Mesendoderm (in vitro differentiated cells): Measurements from ENCODE around the gene GLI3.

Source experiments
- DNase-seq: peaks from one replicate; pipeline ENCODE4 v3.0.0; 2013
- H2AK5ac ChIP-seq: 2 replicates; pipeline ENCODE4 v1.6.1; 2013; ENCODE audit warnings: low read length, inconsistent platforms
- H2BK120ac ChIP-seq: 2 replicates; pipeline ENCODE4 v1.6.1; 2013; ENCODE audit warnings: low read depth, mild to moderate bottlenecking, low read length, moderate library complexity, mixed read lengths
- H2BK15ac ChIP-seq: replicated peaks from 2 replicates; pipeline ENCODE4 v1.6.1; 2013; ENCODE audit warnings: low read depth, mild to moderate bottlenecking, moderate library complexity
- H2BK5ac ChIP-seq: 2 replicates; pipeline ENCODE4 v1.6.1; 2013; ENCODE audit warnings: low read length, inconsistent platforms
- H3K18ac ChIP-seq: 2 replicates; pipeline ENCODE4 v1.6.1; 2013; ENCODE audit warnings: mild to moderate bottlenecking, low read length, mixed read lengths
- H3K23ac ChIP-seq: one replicate; pipeline ENCODE4 v1.6.1; 2013; ENCODE audit warnings: low read length
- H3K27ac ChIP-seq: 2 replicates; pipeline ENCODE4 v1.5.1; 2013; ENCODE audit warnings: low read depth, mild to moderate bottlenecking, inconsistent platforms, low read length, moderate library complexity
- H3K27me3 ChIP-seq: 2 replicates; pipeline ENCODE4 v1.6.1; 2013; ENCODE audit warnings: low read length, control low read depth, mild to moderate bottlenecking, inconsistent platforms; ENCODE audit not compliant: insufficient read depth, poor library complexity
- H3K36me3 ChIP-seq: 2 replicates; pipeline ENCODE4 v1.6.1; 2013; ENCODE audit warnings: low read length, inconsistent platforms; ENCODE audit not compliant: control insufficient read depth, insufficient read depth
- H3K4ac ChIP-seq: one replicate; pipeline ENCODE4 v1.6.1; 2013; ENCODE audit warnings: low read depth, mild to moderate bottlenecking, low read length, moderate library complexity
- H3K4me1 ChIP-seq: 2 replicates; pipeline ENCODE4 v1.6.1; 2013; ENCODE audit warnings: low read depth, low read length, inconsistent platforms; ENCODE audit not compliant: control insufficient read depth
- H3K4me2 ChIP-seq: 2 replicates; pipeline ENCODE4 v1.6.1; 2013; ENCODE audit warnings: low read length
- H3K4me3 ChIP-seq: 2 replicates; pipeline ENCODE4 v1.5.1; 2013; ENCODE audit warnings: mild to moderate bottlenecking, low read length
- H3K56ac ChIP-seq: one replicate; pipeline ENCODE4 v1.6.1; 2013; ENCODE audit warnings: low read length
- H3K79me1 ChIP-seq: 2 replicates; pipeline ENCODE4 v1.6.1; 2013; ENCODE audit warnings: low read length, inconsistent platforms
- H3K79me2 ChIP-seq: 2 replicates; pipeline ENCODE4 v1.6.1; 2013; ENCODE audit warnings: mild to moderate bottlenecking, low read length; ENCODE audit not compliant: control insufficient read depth, insufficient read depth
- H3K9ac ChIP-seq: 2 replicates; pipeline ENCODE4 v1.6.1; 2013; ENCODE audit warnings: low read length, inconsistent platforms
- H4K5ac ChIP-seq: one replicate; pipeline ENCODE4 v1.6.1; 2013; ENCODE audit warnings: low read length
- H4K8ac ChIP-seq: one replicate; pipeline ENCODE4 v1.6.1; 2013; ENCODE audit warnings: low read depth, mild to moderate bottlenecking, control low read depth, low read length, moderate library complexity
- WGBS: extraction: QIAGEN DNeasy Blood & Tissue Kit; methylation state at CpG from one replicate; pipeline ENCODE4 v1.1.7; 2013; ENCODE audit warnings: low lambda C conversion rate, missing lambda C conversion rate; ENCODE audit not compliant: insufficient coverage; ENCODE audit errors: extremely low coverage; 5-methylcytosine and 5-hydroxymethylcytosine counted together

GLI3 gene

DNA sequence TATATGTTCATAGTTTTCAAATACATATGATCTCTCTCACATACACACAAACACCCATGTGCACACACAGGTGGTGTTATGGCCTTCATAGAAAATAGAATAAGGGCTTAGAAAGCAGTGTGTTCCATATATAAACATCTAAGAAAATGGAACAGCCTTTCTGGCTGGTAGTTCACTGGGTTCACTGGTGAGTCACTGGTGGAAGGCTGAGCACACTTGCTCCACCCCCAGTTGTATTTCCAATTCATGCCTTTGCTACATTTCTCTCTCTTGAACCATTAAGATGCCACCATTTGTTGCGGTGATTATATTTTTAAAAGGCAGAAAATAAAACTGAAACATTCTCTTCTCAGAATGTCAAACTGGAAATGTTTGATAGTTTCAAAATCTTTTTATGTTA lies 252.1 kb downstream of the GLI3 start:
- no peak overlapping the region for H2BK120ac ChIP-seq
- WGBS: no CpG with 5 or more reads among the region's 1 CpG
- no peak overlapping the region for H4K8ac ChIP-seq
- no peaks in the 10 kb centered on the region for H3K79me2 ChIP-seq
- H3K4ac ChIP-seq: no peak overlapping the region
- no peak overlapping the region for H3K9ac ChIP-seq
- H3K27me3 ChIP-seq: no peaks in the 10 kb centered on the region
- H2AK5ac ChIP-seq: no peak overlapping the region
- H3K79me1 ChIP-seq: no peaks in the 10 kb centered on the region
- H3K18ac ChIP-seq: no peak overlapping the region
- no peaks in the 10 kb centered on the region for H3K4me1 ChIP-seq
- H3K56ac ChIP-seq: no peak overlapping the region
- no peak overlapping the region for H3K27ac ChIP-seq
- H3K4me3 ChIP-seq: no peak overlapping the region
- no peak overlapping the region for H3K23ac ChIP-seq
- H3K4me2 ChIP-seq: no peak overlapping the region
- H3K36me3 ChIP-seq: no peaks in the 10 kb centered on the region
- no peak overlapping the region for H2BK15ac ChIP-seq
- no peak for DNase-seq
- no peak overlapping the region for H4K5ac ChIP-seq
- H2BK5ac ChIP-seq: no peak overlapping the region

DNA sequence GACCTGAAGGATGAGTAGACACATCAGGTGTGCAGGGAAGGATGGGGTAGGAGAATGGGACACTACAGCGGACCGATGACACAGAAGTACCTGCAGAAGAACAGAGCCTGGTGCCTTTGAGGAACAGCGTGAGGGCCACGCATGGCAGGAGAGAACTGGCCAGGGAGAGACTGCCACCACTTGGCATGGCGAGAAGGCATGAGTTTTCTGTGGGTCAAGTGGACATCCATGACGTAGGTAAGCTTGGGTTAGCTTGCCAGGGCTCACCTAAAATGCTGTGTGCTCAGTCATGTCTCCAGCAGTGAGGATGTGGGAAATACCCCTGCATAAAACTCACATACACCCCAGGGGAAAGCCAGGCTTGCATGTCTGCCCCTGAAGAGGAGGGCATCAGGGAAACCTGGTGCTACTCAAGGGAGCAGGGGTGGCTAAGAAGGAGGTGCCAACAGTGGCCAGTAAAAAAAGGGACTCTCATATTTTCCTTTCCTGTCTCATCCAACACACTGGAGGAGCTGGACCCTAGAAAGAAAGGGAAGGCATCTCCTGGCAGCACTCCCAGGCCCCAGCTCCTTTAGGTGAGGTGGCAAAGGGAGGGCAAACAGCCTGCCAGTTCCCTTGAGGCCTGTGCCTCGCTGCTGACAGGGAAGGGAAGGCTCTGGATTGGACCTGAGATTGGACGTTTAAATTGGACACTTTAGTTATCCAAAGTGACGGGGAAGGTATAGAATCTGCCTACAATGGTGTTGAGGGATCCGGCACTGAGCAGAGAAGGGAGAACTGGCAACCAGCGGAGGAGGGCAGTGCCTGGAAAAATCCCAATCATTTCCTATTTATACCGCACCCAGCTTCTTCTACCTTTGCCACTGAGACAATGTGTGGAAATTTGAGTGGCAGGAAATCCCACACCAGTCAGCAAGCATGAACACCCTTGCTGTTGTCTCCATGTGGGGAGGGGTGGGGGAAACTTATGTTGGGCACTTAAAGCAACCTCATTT lies 255.7 kb downstream of the GLI3 start:
- no peak overlapping the region for H4K5ac ChIP-seq
- H3K56ac ChIP-seq: no peak overlapping the region
- H3K36me3 ChIP-seq: no peaks in the 10 kb centered on the region
- no peaks in the 10 kb centered on the region for H3K27me3 ChIP-seq
- H4K8ac ChIP-seq: no peak overlapping the region
- H3K4me3 ChIP-seq: no peak overlapping the region
- DNase-seq: no peak
- no peak overlapping the region for H3K18ac ChIP-seq
- no peak overlapping the region for H3K27ac ChIP-seq
- no peak overlapping the region for H2AK5ac ChIP-seq
- H3K23ac ChIP-seq: no peak overlapping the region
- WGBS: no CpG with 5 or more reads among the region's 12 CpGs
- no peaks in the 10 kb centered on the region for H3K4me1 ChIP-seq
- no peak overlapping the region for H2BK120ac ChIP-seq
- no peak overlapping the region for H3K4me2 ChIP-seq
- H2BK5ac ChIP-seq: no peak overlapping the region
- H3K79me1 ChIP-seq: no peaks in the 10 kb centered on the region
- no peaks in the 10 kb centered on the region for H3K79me2 ChIP-seq
- no peak overlapping the region for H2BK15ac ChIP-seq
- H3K9ac ChIP-seq: no peak overlapping the region
- H3K4ac ChIP-seq: no peak overlapping the region

DNA sequence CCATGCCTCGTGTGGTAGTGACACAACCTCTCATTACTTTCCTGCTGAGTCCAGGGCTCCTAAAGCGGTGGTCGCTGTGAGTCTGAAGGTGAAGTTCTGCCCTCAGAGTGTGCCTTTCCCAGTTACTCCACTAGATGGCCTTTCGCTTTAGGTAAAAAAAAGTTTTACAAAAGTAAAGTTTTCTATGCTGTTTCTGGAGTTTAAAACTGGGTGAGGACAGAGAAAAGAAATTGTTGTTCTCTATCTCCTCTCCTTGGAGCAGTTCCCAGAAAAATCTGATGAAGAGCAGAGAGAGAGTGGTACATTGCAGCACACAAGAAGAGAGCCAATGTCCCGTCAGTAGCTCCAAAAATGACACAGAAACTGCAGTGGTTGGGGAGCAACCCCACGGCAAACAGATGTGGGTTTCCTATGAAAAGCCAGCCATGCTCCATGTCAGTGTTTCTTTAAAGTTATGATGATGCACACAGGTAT lies 257.1 kb downstream of the GLI3 start:
- Histone ChIP-seq H3K79me2 (no peaks in the 10 kb centered on the region), H4K8ac (no peak overlapping the region), H3K4me1 (no peaks in the 10 kb centered on the region), H2BK5ac (no peak overlapping the region), H3K4ac (no peak overlapping the region), H4K5ac (no peak overlapping the region), H2BK120ac (no peak overlapping the region), H3K4me2 (no peak overlapping the region), H3K4me3 (no peak overlapping the region), H3K36me3 (no peaks in the 10 kb centered on the region), H3K79me1 (no peaks in the 10 kb centered on the region), H3K56ac (no peak overlapping the region), H3K9ac (no peak overlapping the region), H3K18ac (no peak overlapping the region), H2AK5ac (no peak overlapping the region), H3K27me3 (no peaks in the 10 kb centered on the region), H3K27ac (no peak overlapping the region), H2BK15ac (no peak overlapping the region), H3K23ac (no peak overlapping the region)
- DNase-seq: peak; percentile 67
- WGBS: no CpG with 5 or more reads among the region's 6 CpGs

DNA sequence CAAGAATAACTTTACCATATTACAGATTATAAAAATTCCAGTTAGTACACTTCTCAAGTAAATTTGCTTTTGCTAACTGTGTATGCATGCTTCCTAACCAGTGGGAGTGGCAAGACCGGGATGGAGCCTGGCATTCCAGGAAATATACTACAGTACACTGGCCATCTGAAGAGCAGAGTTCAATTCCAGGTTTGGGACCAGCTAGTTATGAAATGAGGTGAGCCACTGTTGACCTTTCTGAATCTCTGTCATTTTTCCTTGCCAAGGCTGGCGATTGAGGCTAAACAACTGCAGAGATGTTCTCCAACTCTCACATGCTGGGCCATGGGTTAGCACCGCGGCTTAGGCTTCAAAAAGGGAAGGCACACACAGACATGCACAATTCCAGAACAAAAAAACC lies 258.2 kb downstream of the GLI3 start:
- Histone ChIP-seq H2AK5ac (no peak overlapping the region), H3K9ac (no peak overlapping the region), H4K8ac (no peak overlapping the region), H2BK5ac (no peak overlapping the region), H3K23ac (no peak overlapping the region), H3K79me2 (no peaks in the 10 kb centered on the region), H2BK120ac (no peak overlapping the region), H3K27me3 (no peaks in the 10 kb centered on the region), H3K18ac (no peak overlapping the region), H3K27ac (no peak overlapping the region), H3K56ac (no peak overlapping the region), H3K4ac (no peak overlapping the region), H3K4me3 (no peak overlapping the region), H4K5ac (no peak overlapping the region), H3K4me1 (no peaks in the 10 kb centered on the region), H3K79me1 (no peaks in the 10 kb centered on the region), H3K4me2 (no peak overlapping the region), H3K36me3 (no peaks in the 10 kb centered on the region), H2BK15ac (no peak overlapping the region)
- DNase-seq: no peak
- no CpG with 5 or more reads among the region's 4 CpGs for WGBS

DNA sequence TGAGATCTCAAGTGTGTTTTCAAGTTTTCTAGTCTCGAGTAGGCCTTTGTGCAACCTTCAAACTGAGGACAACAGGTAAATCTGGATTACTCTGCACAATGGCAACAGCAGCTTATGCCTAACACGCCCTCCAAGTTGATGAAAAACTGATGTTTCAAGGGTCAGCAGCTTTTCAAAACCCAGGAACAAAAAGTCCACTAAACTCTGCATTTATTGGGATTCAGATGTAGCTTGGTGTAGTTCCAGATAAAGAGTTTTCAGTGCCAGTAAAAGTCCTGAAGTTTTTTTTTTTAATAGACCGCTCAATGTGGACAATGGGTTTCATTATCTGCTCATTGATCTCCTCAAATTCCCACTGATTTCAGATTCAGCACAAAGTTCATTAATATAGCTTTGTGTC lies 259.3 kb downstream of the GLI3 start:
- Histone ChIP-seq H3K4me1 (no peaks in the 10 kb centered on the region), H3K4ac (no peak overlapping the region), H3K18ac (no peak overlapping the region), H3K27me3 (no peaks in the 10 kb centered on the region), H3K4me3 (no peak overlapping the region), H2BK5ac (no peak overlapping the region), H3K4me2 (no peak overlapping the region), H2BK15ac (no peak overlapping the region), H3K23ac (no peak overlapping the region), H4K8ac (no peak overlapping the region), H2BK120ac (no peak overlapping the region), H3K9ac (no peak overlapping the region), H3K79me1 (no peaks in the 10 kb centered on the region), H3K27ac (no peak overlapping the region), H3K56ac (no peak overlapping the region), H3K36me3 (no peaks in the 10 kb centered on the region), H4K5ac (no peak overlapping the region), H2AK5ac (no peak overlapping the region), H3K79me2 (no peaks in the 10 kb centered on the region)
- WGBS: no CpG with 5 or more reads among the region's 3 CpGs
- no peak for DNase-seq
